Caco-2 (cell line): ENCODE results near the gene DOK6. TPM values are rescaled to one million over a fixed set of nuclear protein-coding genes. Genes with fewer than 3 reads are reported as not detected.

Experiments
- BruUV-seq: library from RNA; stranded (reverse); fragments of 400-500 nt; replicated peaks from 2 replicates; lab custom pipeline; 2021; lab: Mats Ljungman, UMichigan
- CTCF ChIA-PET: fragments of 300-600 bp; sonication (Branson Sonifier 250); formaldehyde crosslinking; loops from one replicate; lab custom pipeline; 2022; ENCODE audit warnings: antibody characterized with exemption; lab: Charles Lee
- POLR2A ChIA-PET: fragments of 300-600 bp; sonication (Branson Sonifier 250); formaldehyde crosslinking; loops from one replicate; lab custom pipeline; 2022; ENCODE audit warnings: antibody characterized with exemption; lab: Charles Lee
- DNase-seq, 2 experiments: peaks; one replicate each; pipeline versions ENCODE4 v3.0.0 to v3.0.0-alpha.2; 2020 to 2022
- H3K27me3 ChIP-seq: replicated peaks from 2 replicates; pipeline ENCODE4 v1.6.0; 2011; ENCODE audit warnings: low read length; ENCODE audit not compliant: control insufficient read depth, insufficient read depth
- H3K36me3 ChIP-seq: 2 replicates; pipeline ENCODE4 v1.5.1; 2011; ENCODE audit warnings: low read length; ENCODE audit not compliant: control insufficient read depth, insufficient read depth
- H3K4me1 ChIP-seq: fragments of 250-450 bp; sonication (Bioruptor Pico); 2 replicates; pipeline ENCODE4 v1.5.1; 2020; ENCODE audit warnings: mild to moderate bottlenecking
- H3K4me3 ChIP-seq: 2 replicates; pipeline ENCODE4 v1.5.1; 2011; ENCODE audit warnings: low read depth, mild to moderate bottlenecking, control low read depth, low read length
- H3K9me3 ChIP-seq: fragments of 250-450 bp; sonication (Bioruptor Pico); 2 replicates; pipeline ENCODE4 v1.5.1; 2020; ENCODE audit warnings: mild to moderate bottlenecking, moderate library complexity
- H3K27ac Mint-ChIP-seq: one replicate; pipeline ENCODE4 v1.8.0; 2022; ENCODE audit warnings: mixed read lengths; ENCODE audit not compliant: unreplicated experiment
- H3K27me3 Mint-ChIP-seq: one replicate; pipeline ENCODE4 v1.8.0; 2022; ENCODE audit warnings: mixed read lengths; ENCODE audit not compliant: insufficient read depth, unreplicated experiment
- H3K36me3 Mint-ChIP-seq: one replicate; pipeline ENCODE4 v1.8.0; 2022; ENCODE audit warnings: mild to moderate bottlenecking, mixed read lengths; ENCODE audit not compliant: insufficient read depth, unreplicated experiment
- H3K4me1 Mint-ChIP-seq: one replicate; pipeline ENCODE4 v1.8.0; 2022; ENCODE audit warnings: low read depth, mixed read lengths; ENCODE audit not compliant: unreplicated experiment
- H3K4me3 Mint-ChIP-seq: one replicate; pipeline ENCODE4 v1.8.0; 2022; ENCODE audit warnings: mild to moderate bottlenecking, moderate library complexity, mixed read lengths; ENCODE audit not compliant: unreplicated experiment
- H3K9me3 Mint-ChIP-seq: one replicate; pipeline ENCODE4 v1.8.0; 2022; ENCODE audit warnings: mixed read lengths; ENCODE audit not compliant: unreplicated experiment
- CTCF ChIP-seq, 2 experiments: fragments of 200-600 bp in 1 of 2; IDR thresholded peaks; 1 replicate in 1 of 2; 2 replicates in 1 of 2; pipeline versions ENCODE4 v1.5.1 to v1.8.0; 2011 to 2022; ENCODE audit warnings: antibody characterized with exemption in 1 of 2, control low read depth in 1 of 2, inconsistent platforms in 1 of 2, low read depth in 1 of 2, low read length in 1 of 2, mild to moderate bottlenecking in 1 of 2, moderate library complexity in 1 of 2; ENCODE audit not compliant: insufficient read depth in 1 of 2, severe bottlenecking in 1 of 2, unreplicated experiment in 1 of 2
- intact Hi-C: fragments of 100-400 bp; cut with micrococcal nuclease; formaldehyde crosslinking; loops from one replicate; pipeline ENCODE4 v1.10.0; 2022; ENCODE audit not compliant: unreplicated experiment
- total RNA-seq: library from RNA; stranded (reverse); gene quantifications from 2 replicates; pipeline ENCODE4 v1.2.3, GENCODE V29; 2022

Gene DOK6
- total RNA-seq, 1 experiment from 2014 or later, result not detected

- Histone ChIP-seq H3K4me1 (no peaks in the 10 kb centered on the region), H3K27me3 (no peaks in the 10 kb centered on the region), H3K4me3 (no peak overlapping the region), H3K9me3 (no peaks in the 10 kb centered on the region), H3K36me3 (no peaks in the 10 kb centered on the region)
- CTCF ChIA-PET, result no interaction called here
- POLR2A ChIA-PET, result no interaction called here
- DNase-seq, result no peak
- no peaks in the 10 kb centered on the region for H3K36me3 Mint-ChIP-seq
- no peaks in the 10 kb centered on the region for H3K4me1 Mint-ChIP-seq
- H3K27ac Mint-ChIP-seq, result no peak overlapping the region
- H3K4me3 Mint-ChIP-seq, result no peak overlapping the region
- intact Hi-C loops, result no loop called here
- BruUV-seq, result no TSS peak
- H3K9me3 Mint-ChIP-seq, result peaks cover 9% of the 10 kb centered on the region
- peaks cover 3% of the 10 kb centered on the region for H3K27me3 Mint-ChIP-seq
- no peak for TF ChIP-seq CTCF (IDR thresholded peaks at IDR 0.05; ENCODE audit: insufficient read depth in 1 of 2, low read depth in 1 of 2, low read length in 1 of 2, severe bottlenecking in 1 of 2, unreplicated experiment in 1 of 2)
Observed at GRCh38 chr18:69880083-69880482, 479.4 kb downstream of the DOK6 start.

- Histone ChIP-seq H3K4me3 (no peak overlapping the region), H3K36me3 (no peaks in the 10 kb centered on the region), H3K27me3 (no peaks in the 10 kb centered on the region), H3K9me3 (no peaks in the 10 kb centered on the region), H3K4me1 (no peaks in the 10 kb centered on the region)
- Mint-ChIP-seq H3K4me3 (no peak overlapping the region), H3K9me3 (peaks cover 9% of the 10 kb centered on the region), H3K4me1 (no peaks in the 10 kb centered on the region), H3K27ac (no peak overlapping the region), H3K36me3 (no peaks in the 10 kb centered on the region), H3K27me3 (peaks cover 3% of the 10 kb centered on the region)
- no peak for DNase-seq
- BruUV-seq, result no TSS peak
- intact Hi-C loops, result no loop called here
- CTCF ChIA-PET, result no interaction called here
- POLR2A ChIA-PET, result no interaction called here
- TF ChIP-seq CTCF (IDR thresholded peaks at IDR 0.05; ENCODE audit: insufficient read depth in 1 of 2, low read depth in 1 of 2, low read length in 1 of 2, severe bottlenecking in 1 of 2, unreplicated experiment in 1 of 2), result no peak
Observed at GRCh38 chr18:69882965-69883668, 482.4 kb downstream of the DOK6 start.

- Mint-ChIP-seq H3K36me3 (no peaks in the 10 kb centered on the region), H3K27me3 (peaks cover 3% of the 10 kb centered on the region), H3K4me1 (no peaks in the 10 kb centered on the region), H3K27ac (no peak overlapping the region), H3K4me3 (no peak overlapping the region), H3K9me3 (peaks cover 9% of the 10 kb centered on the region)
- CTCF ChIA-PET, result no interaction called here
- H3K36me3 ChIP-seq, result no peaks in the 10 kb centered on the region
- no peak for DNase-seq
- intact Hi-C loops, result no loop called here
- no TSS peak for BruUV-seq
- no peaks in the 10 kb centered on the region for H3K9me3 ChIP-seq
- H3K4me1 ChIP-seq, result no peaks in the 10 kb centered on the region
- POLR2A ChIA-PET, result no interaction called here
- TF ChIP-seq CTCF (IDR thresholded peaks at IDR 0.05; ENCODE audit: insufficient read depth in 1 of 2, low read depth in 1 of 2, low read length in 1 of 2, severe bottlenecking in 1 of 2, unreplicated experiment in 1 of 2), result no peak
- H3K27me3 ChIP-seq, result no peaks in the 10 kb centered on the region
- no peak overlapping the region for H3K4me3 ChIP-seq
Observed at GRCh38 chr18:69883781-69884180, 483.1 kb downstream of the DOK6 start.
